Endothelial cell of umbilical vein (primary cell): ENCODE data around the gene DMRTB1. TPM values are rescaled to one million over a fixed set of nuclear protein-coding genes. Genes with fewer than 3 reads are reported as not detected.

ENCODE experiments used
- BruUV-seq: library from RNA; stranded (reverse); fragments of 400-500 nt; replicated peaks from 2 replicates; lab custom pipeline; 2021; lab: Mats Ljungman, UMichigan
- CTCF ChIA-PET: fragments of 300-600, 350-600 bp; sonication (Branson Sonifier 250); formaldehyde crosslinking; loops from one replicate; lab custom pipeline; 2021; ENCODE audit warnings: antibody characterized with exemption, inconsistent platforms; lab: Charles Lee
- POLR2A ChIA-PET: fragments of 300-600, 350-600 bp; sonication (Branson Sonifier 250); formaldehyde crosslinking; loops from one replicate; lab custom pipeline; 2021; ENCODE audit warnings: antibody characterized with exemption, inconsistent platforms; lab: Charles Lee
- DNase-seq: peaks from one replicate; pipeline ENCODE4 v3.0.0-alpha.2; 2011; ENCODE audit warnings: low read depth, low spot score
- FAIRE-seq: peaks from 2 replicates; lab custom pipeline; 2011; peaks lifted over from hg19 to GRCh38; lab: Jason Lieb, UNC
- H2AFZ ChIP-seq: 2 replicates; pipeline ENCODE4 v1.6.0; 2012; ENCODE audit warnings: low read depth, low read length, control low read depth, inconsistent platforms
- H3K27ac ChIP-seq: 2 replicates; pipeline ENCODE4 v1.5.1; 2011; ENCODE audit warnings: low read depth, mild to moderate bottlenecking, control low read depth, low read length, moderate library complexity; ENCODE audit not compliant: insufficient read depth
- H3K27me3 ChIP-seq, 2 experiments: 2 replicates each; pipeline versions ENCODE4 v1.6.0 to v1.6.1; 2011; ENCODE audit warnings: low read length in 2 of 2, mixed read lengths in 1 of 2; ENCODE audit not compliant: control insufficient read depth in 2 of 2, insufficient read depth in 2 of 2
- H3K36me3 ChIP-seq, 2 experiments: 2 replicates in 1 of 2; 3 replicates in 1 of 2; pipeline ENCODE4 v1.5.1; 2011; ENCODE audit warnings: low read length in 2 of 2, mild to moderate bottlenecking in 1 of 2, moderate library complexity in 1 of 2; ENCODE audit not compliant: control insufficient read depth in 2 of 2, insufficient read depth in 2 of 2; ENCODE audit errors: extremely low read depth in 1 of 2
- H3K4me1 ChIP-seq: 3 replicates; pipeline ENCODE4 v1.5.1; 2011; ENCODE audit warnings: mild to moderate bottlenecking, low read length; ENCODE audit not compliant: control insufficient read depth, insufficient read depth; ENCODE audit errors: extremely low read depth
- H3K4me2 ChIP-seq: 2 replicates; pipeline ENCODE4 v1.6.1; 2011; ENCODE audit warnings: low read length, control low read depth, mixed read lengths; ENCODE audit not compliant: insufficient read depth
- H3K4me3 ChIP-seq, 3 experiments: fragments of 200-600 bp in 1 of 3; sonication (generic), shearing (Covaris generic) in 1 of 3; replicated peaks in 1 of 3; 2 replicates each; pipeline ENCODE4 v1.5.1; 2011 to 2016; ENCODE audit warnings: control low read depth in 3 of 3, low read length in 3 of 3, mild to moderate bottlenecking in 2 of 3, inconsistent platforms in 1 of 3, low read depth in 1 of 3, moderate library complexity in 1 of 3; ENCODE audit not compliant: insufficient read depth in 1 of 3
- H3K79me2 ChIP-seq: 2 replicates; pipeline ENCODE4 v1.6.0; 2012; ENCODE audit warnings: low read length, inconsistent platforms; ENCODE audit not compliant: control insufficient read depth, insufficient read depth
- H3K9ac ChIP-seq: replicated peaks from 2 replicates; pipeline ENCODE3; 2011; ENCODE audit warnings: low read length, control low read depth; ENCODE audit not compliant: insufficient read depth; ENCODE audit errors: extremely low read depth
- H3K9me1 ChIP-seq: replicated peaks from 3 replicates; pipeline ENCODE4 v1.6.0; 2011; ENCODE audit warnings: mild to moderate bottlenecking, low read length; ENCODE audit not compliant: control insufficient read depth, insufficient read depth; ENCODE audit errors: extremely low read depth
- H3K9me3 ChIP-seq: replicated peaks from 2 replicates; pipeline ENCODE4 v1.5.1; 2012; ENCODE audit warnings: low read length, inconsistent platforms; ENCODE audit not compliant: control insufficient read depth, insufficient read depth
- H4K20me1 ChIP-seq: replicated peaks from 2 replicates; pipeline ENCODE3; 2011; ENCODE audit warnings: mild to moderate bottlenecking, low read length; ENCODE audit not compliant: control insufficient read depth, insufficient read depth; ENCODE audit errors: extremely low read depth
- CTCF ChIP-seq, 2 donors: IDR thresholded peaks; 1 replicate in 1 of 2; 2 replicates in 1 of 2; pipeline ENCODE4 v1.5.1; 2011; ENCODE audit warnings: low read length in 2 of 2, mild to moderate bottlenecking in 2 of 2, moderate library complexity in 2 of 2, control low read depth in 1 of 2, inconsistent platforms in 1 of 2, low read depth in 1 of 2; ENCODE audit not compliant: insufficient read depth in 1 of 2; ENCODE audit errors: extremely low read depth in 1 of 2
- EZH2 ChIP-seq: IDR thresholded peaks from 2 replicates; pipeline ENCODE4 v1.6.1; 2012; ENCODE audit warnings: borderline replicate concordance, low read depth, mild to moderate bottlenecking, moderate library complexity, low read length, inconsistent platforms; ENCODE audit not compliant: severe bottlenecking
- FOS ChIP-seq: IDR thresholded peaks from 2 replicates; pipeline ENCODE4 v1.6.1; 2011; ENCODE audit warnings: mild to moderate bottlenecking, low read length, moderate library complexity, borderline replicate concordance; ENCODE audit not compliant: insufficient read depth
- GATA2 ChIP-seq: IDR thresholded peaks from 2 replicates; pipeline ENCODE4 v1.7.0; 2011; ENCODE audit warnings: low read depth, mild to moderate bottlenecking, moderate library complexity, mixed read lengths, low read length; ENCODE audit not compliant: insufficient read length, insufficient read depth
- JUN ChIP-seq: IDR thresholded peaks from 2 replicates; pipeline ENCODE4 v1.6.1; 2011; ENCODE audit warnings: borderline replicate concordance, low read depth; ENCODE audit not compliant: insufficient read length, insufficient read depth
- MAX ChIP-seq: IDR thresholded peaks from 2 replicates; pipeline ENCODE4 v1.6.1; 2011; ENCODE audit not compliant: insufficient read depth, insufficient read length
- MYC ChIP-seq: IDR thresholded peaks from one replicate; pipeline ENCODE4 v1.6.1; 2011; ENCODE audit warnings: mild to moderate bottlenecking, low read depth, low read length
- POLR2A ChIP-seq: IDR thresholded peaks from 2 replicates; pipeline ENCODE4 v1.6.1; 2012; ENCODE audit warnings: low read depth, mild to moderate bottlenecking, control low read depth, low read length
- POLR2AphosphoS5 ChIP-seq: IDR thresholded peaks from 2 replicates; pipeline ENCODE4 v1.6.1; 2012; ENCODE audit warnings: low read depth, mild to moderate bottlenecking, control low read depth, low read length, moderate library complexity; ENCODE audit not compliant: insufficient read depth
- dilution Hi-C: fragments of 300-500 bp; cut with MboI; formaldehyde crosslinking; loops from one replicate; pipeline ENCODE4 v1.15.0; 2019; ENCODE audit warnings: low sequenced_read_pairs; ENCODE audit not compliant: extremely low pct_ligation_motif_present
- intact Hi-C: fragments of 100-400 bp; cut with micrococcal nuclease; formaldehyde crosslinking; loops from one replicate; pipeline ENCODE4 v1.10.0; 2022
- polyA plus RNA-seq, 4 experiments: library from polyadenylated mRNA; depleted of rRNA in 3 of 4; stranded (reverse) in 3 of 4; unstranded in 1 of 4; fragments of >200 nt; gene quantifications; 2 replicates each; pipeline versions ENCODE4 v1.2.1 to v1.2.3, GENCODE V29; 2011 to 2012; ENCODE audit warnings: missing spikeins in 1 of 4
- total RNA-seq: library from RNA; stranded (reverse); gene quantifications from 2 replicates; pipeline ENCODE4 v1.2.3, GENCODE V29; 2021

The DMRTB1 gene
- total and polyA plus RNA-seq, 2 donors (not counting 3 experiments of a cell fraction or from before 2014, with no cell fraction given) = not detected

- DNase-seq = no peak
- Histone ChIP-seq H4K20me1 (no peaks in the 10 kb centered on the region), H3K27me3 (no peaks in the 10 kb centered on the region), H3K4me2 (no peak overlapping the region), H3K27ac (no peak overlapping the region), H3K9me3 (no peaks in the 10 kb centered on the region), H3K36me3 (no peaks in the 10 kb centered on the region), H3K4me1 (no peaks in the 10 kb centered on the region), H3K79me2 (no peaks in the 10 kb centered on the region), H3K4me3 (no peak overlapping the region), H2AFZ (no peak overlapping the region), H3K9ac (no peak overlapping the region), H3K9me1 (no peaks in the 10 kb centered on the region)
- TF ChIP-seq MYC = no peak
- no peak for TF ChIP-seq POLR2AphosphoS5
- TF ChIP-seq JUN = no peak
- FAIRE-seq = no peak
- ChIA-PET POLR2A (no interaction called here), CTCF (no interaction called here)
- intact Hi-C loops (no loop called here), dilution Hi-C loops (no loop called here)
- BruUV-seq = no TSS peak
These were observed 49.1 kb downstream of the DMRTB1 start for GRCh38 chr1:53508056-53508990.

- ChIA-PET CTCF (interaction anchor here (0.9 kb wide), 1 partner anchor 64 kb away, joined by 3 read pairs; no protein-coding TSS in a partner anchor), POLR2A (no interaction called here)
- Histone ChIP-seq H3K79me2 (no peaks in the 10 kb centered on the region), H3K9me3 (no peaks in the 10 kb centered on the region), H3K4me1 (no peaks in the 10 kb centered on the region), H3K9ac (no peak overlapping the region), H3K36me3 (no peaks in the 10 kb centered on the region), H3K9me1 (no peaks in the 10 kb centered on the region), H3K4me3 (no peak overlapping the region), H2AFZ (no peak overlapping the region), H3K27me3 (no peaks in the 10 kb centered on the region), H4K20me1 (no peaks in the 10 kb centered on the region), H3K4me2 (no peak overlapping the region), H3K27ac (no peak overlapping the region)
- BruUV-seq = no TSS peak
- TF ChIP-seq FOS (no peak), GATA2 (no peak), MAX (no peak), POLR2A (no peak), MYC (no peak), POLR2AphosphoS5 (no peak), JUN (no peak), EZH2 (no peak), CTCF (IDR thresholded peaks at IDR 0.05; ENCODE audit: extremely low read depth in 1 of 2, insufficient read depth in 1 of 2, low read depth in 1 of 2, low read length in 2 of 2) (no peak)
- DNase-seq (no peak), FAIRE-seq (no peak)
- intact Hi-C loops (no loop called here), dilution Hi-C loops (no loop called here)
These were observed 49.9 kb downstream of the DMRTB1 start for GRCh38 chr1:53508991-53509666.
